PC-3 (cell line): ENCODE results near the gene C2orf80. TPM values are rescaled to one million over a fixed set of nuclear protein-coding genes. Genes with fewer than 3 reads are reported as not detected.

Experiments
- ATAC-seq: fragments of 200-7000 bp; cut with Tn5 transposase; 2 replicates; pipeline ENCODE4 v1.9.1; 2020; ENCODE audit warnings: mild to moderate bottlenecking, moderate library complexity
- BruUV-seq: library from RNA; stranded (reverse); fragments of 400-500 nt; replicated peaks from 2 replicates; lab custom pipeline; 2021; lab: Mats Ljungman, UMichigan
- CTCF ChIA-PET: fragments of 300-600 bp; sonication (Branson Sonifier 250); formaldehyde crosslinking; loops from one replicate; lab custom pipeline; 2022; ENCODE audit warnings: antibody characterized with exemption; lab: Charles Lee
- POLR2A ChIA-PET: fragments of 300-600 bp; sonication (Branson Sonifier 250); formaldehyde crosslinking; loops from one replicate; lab custom pipeline; 2022; ENCODE audit warnings: antibody characterized with exemption; ENCODE audit not compliant: unreplicated experiment; lab: Charles Lee
- DNase-seq: peaks from one replicate; pipeline ENCODE4 v3.0.0-alpha.2; 2015
- H2AFZ ChIP-seq: fragments of 300-600 bp; sonication (generic); 2 replicates; pipeline ENCODE4 v1.6.0; 2016; ENCODE audit warnings: antibody characterized with exemption, low read length
- H3F3A ChIP-seq: fragments of 300-600 bp; sonication (generic); one replicate; pipeline ENCODE4 v1.6.0; 2017; ENCODE audit warnings: antibody characterized with exemption, low read length, control low read depth, mild to moderate bottlenecking; ENCODE audit not compliant: unreplicated experiment
- H3K27ac ChIP-seq: fragments of 300-600 bp; sonication (generic); 2 replicates; pipeline ENCODE4 v1.5.1; 2016; ENCODE audit warnings: mild to moderate bottlenecking, low read length
- H3K27me3 ChIP-seq: fragments of 300-600 bp; sonication (generic); 2 replicates; pipeline ENCODE4 v1.6.1; 2016; ENCODE audit warnings: low read length, mixed read lengths
- H3K36me3 ChIP-seq: fragments of 300-600 bp; sonication (generic); 2 replicates; pipeline ENCODE4 v1.6.1; 2016; ENCODE audit warnings: low read depth, mixed run types, low read length, mixed read lengths
- H3K4me1 ChIP-seq: fragments of 300-600 bp; sonication (generic); 2 replicates; pipeline ENCODE4 v1.5.1; 2016; ENCODE audit warnings: low read length; ENCODE audit not compliant: insufficient read depth
- H3K4me2 ChIP-seq: fragments of 300-600 bp; sonication (generic); 2 replicates; pipeline ENCODE4 v1.6.0; 2016; ENCODE audit warnings: low read length
- H3K4me3 ChIP-seq: fragments of 300-600 bp; sonication (generic); 2 replicates; pipeline ENCODE4 v1.5.1; 2016; ENCODE audit warnings: mild to moderate bottlenecking, low read length, mixed read lengths
- H3K79me2 ChIP-seq: fragments of 300-600 bp; sonication (generic); 2 replicates; pipeline ENCODE4 v1.6.1; 2017; ENCODE audit warnings: low read length, mixed read lengths
- H3K9ac ChIP-seq: fragments of 300-600 bp; sonication (generic); 2 replicates; pipeline ENCODE4 v1.6.0; 2016; ENCODE audit warnings: mild to moderate bottlenecking, low read length
- H3K9me2 ChIP-seq: fragments of 300-600 bp; sonication (generic); replicated peaks from 2 replicates; pipeline ENCODE4 v1.6.1; 2016; ENCODE audit warnings: mixed run types, low read length, mixed read lengths
- H3K9me3 ChIP-seq: fragments of 300-600 bp; sonication (generic); 2 replicates; pipeline ENCODE4 v1.6.1; 2016; ENCODE audit warnings: low read length, mixed read lengths
- H4K20me1 ChIP-seq: fragments of 300-600 bp; sonication (generic); 2 replicates; pipeline ENCODE4 v1.6.1; 2016; ENCODE audit warnings: low read length, mixed read lengths
- CTCF ChIP-seq: fragments of 300-600 bp; sonication (generic); conservative IDR thresholded peaks from 2 replicates; pipeline ENCODE4 v1.5.1; 2017; ENCODE audit warnings: antibody characterized with exemption, low read depth, mild to moderate bottlenecking, low read length
- EZH2 ChIP-seq: fragments of 300-600 bp; sonication (generic); IDR thresholded peaks from one replicate; pipeline ENCODE4 v1.6.1; 2017; ENCODE audit warnings: antibody characterized with exemption, mild to moderate bottlenecking, low read length; ENCODE audit not compliant: unreplicated experiment
- EZH2phosphoT487 ChIP-seq: fragments of 300-600 bp; sonication (generic); IDR thresholded peaks from 2 replicates; pipeline ENCODE4 v1.6.1; 2018; ENCODE audit warnings: mild to moderate bottlenecking, antibody characterized with exemption, low read length, borderline replicate concordance
- intact Hi-C: fragments of 100-400 bp; cut with micrococcal nuclease; formaldehyde crosslinking; loops from 2 replicates; pipeline ENCODE4 v1.9.0; 2023
- total RNA-seq: library from RNA; depleted of rRNA; stranded (reverse); fragments of >200 nt; gene quantifications from 2 replicates; pipeline ENCODE4 v1.2.3, GENCODE V29; 2014

Gene C2orf80
- total RNA-seq, 1 experiment from 2014 or later = not detected

- intact Hi-C loops = no loop called here
- ChIA-PET CTCF (interaction anchor here (0.6 kb wide), 1 partner anchor 11 kb away, joined by 3 read pairs; no protein-coding TSS in a partner anchor), POLR2A (no interaction called here)
- Histone ChIP-seq H3K27me3 (no peaks in the 10 kb centered on the region), H3K4me3 (no peak within 1 kb of the TSS), H3K27ac (no peak within 1 kb of the TSS), H3K79me2 (no peaks in the 10 kb centered on the region), H3K9me3 (no peaks in the 10 kb centered on the region), H3K9me2 (no peaks in the 10 kb centered on the region), H3K9ac (no peak within 1 kb of the TSS), H3F3A (no peaks in the 10 kb centered on the region), H3K36me3 (no peaks in the 10 kb centered on the region), H4K20me1 (no peaks in the 10 kb centered on the region), H3K4me1 (peaks cover 31% of the 10 kb centered on the region), H2AFZ (peak within 1 kb of the TSS; percentile 60), H3K4me2 (peak within 1 kb of the TSS; percentile 33)
- no TSS peak for BruUV-seq
- DNase-seq (peak; percentile 77), ATAC-seq (peak; percentile 76)
- no peak for TF ChIP-seq CTCF
- no peak for TF ChIP-seq EZH2phosphoT487
- no peak for TF ChIP-seq EZH2
Measured at GRCh38 chr2:208129744-208130711, 59.8 kb downstream of the C2orf80 start, which contains the start of gene CRYGC. Gene CRYGC (minus strand): TSS chr2:208129828. CDS start chr2:208129792, 36 bp downstream.

- Histone ChIP-seq H3K4me1 (peaks cover 25% of the 10 kb centered on the region), H3K9me2 (no peaks in the 10 kb centered on the region), H3K4me3 (no peak overlapping the region), H3K9ac (no peak overlapping the region), H3K4me2 (no peak overlapping the region), H3K27me3 (no peaks in the 10 kb centered on the region), H3K27ac (no peak overlapping the region), H4K20me1 (no peaks in the 10 kb centered on the region), H3K36me3 (no peaks in the 10 kb centered on the region), H3K79me2 (no peaks in the 10 kb centered on the region), H2AFZ (no peak overlapping the region), H3F3A (no peaks in the 10 kb centered on the region), H3K9me3 (no peaks in the 10 kb centered on the region)
- no peak for ATAC-seq
- CTCF ChIA-PET = no interaction called here
- POLR2A ChIA-PET = no interaction called here
- no TSS peak for BruUV-seq
- no peak for DNase-seq
- intact Hi-C loops = no loop called here
- TF ChIP-seq EZH2phosphoT487 (no peak), EZH2 (no peak), CTCF (no peak)
Measured at GRCh38 chr2:208128136-208128535, 61.7 kb downstream of the C2orf80 start.

GRCh38 chr2:208127090-208127489 is 62.7 kb downstream of the C2orf80 start:
- Histone ChIP-seq H4K20me1 (no peaks in the 10 kb centered on the region), H2AFZ (no peak overlapping the region), H3K9ac (no peak overlapping the region), H3F3A (no peaks in the 10 kb centered on the region), H3K9me3 (no peaks in the 10 kb centered on the region), H3K27ac (no peak overlapping the region), H3K79me2 (no peaks in the 10 kb centered on the region), H3K4me2 (no peak overlapping the region), H3K27me3 (no peaks in the 10 kb centered on the region), H3K9me2 (no peaks in the 10 kb centered on the region), H3K4me1 (peaks cover 22% of the 10 kb centered on the region), H3K4me3 (no peak overlapping the region), H3K36me3 (no peaks in the 10 kb centered on the region)
- intact Hi-C loops = no loop called here
- CTCF ChIA-PET = no interaction called here
- no TSS peak for BruUV-seq
- POLR2A ChIA-PET = no interaction called here
- DNase-seq (no peak), ATAC-seq (no peak)
- TF ChIP-seq CTCF (no peak), EZH2phosphoT487 (no peak), EZH2 (no peak)
